ENCODE data around the gene LSM14B.
"Not testable (repeated sequence)": the region's sequence is repeated elsewhere in the genome, so short reads cannot be mapped to it uniquely, and the experiment has no call there.

- not testable (repeated sequence) for TF ChIP-seq CTCF, POLR2A (IDR thresholded peaks at IDR 0.05)
These were observed 26.1 kb downstream of the LSM14B start for GRCh38 chr20:62148383-62148782.
